ENCODE data around the gene SNX32.

SNX32 gene

GRCh38 chr11:65872586-65873317, 39.0 kb downstream of the SNX32 start, which contains the start of gene EFEMP2:
Gene EFEMP2 (minus strand): TSS chr11:65872800. CDS start chr11:65872354, 446 bp downstream.
- Histone ChIP-seq H3K27ac (ENCODE audit: low read depth, low read length) (no peak within 1 kb of the TSS), H3K9ac (ENCODE audit: low read depth, low read length) (no peak within 1 kb of the TSS), H3K4me1 (ENCODE audit: control insufficient read depth, insufficient read depth, low read length) (no peaks in the 10 kb centered on the region), H3K4me3 (ENCODE audit: low read depth, low read length) (peak within 1 kb of the TSS; percentile 67), H3K36me3 (ENCODE audit: control insufficient read depth, insufficient read depth, low read length) (no peaks in the 10 kb centered on the region), H3K27me3 (ENCODE audit: control insufficient read depth, insufficient read depth, low read length) (no peaks in the 10 kb centered on the region; the same call in 1 of the 2 replicates), H3K9me3 (ENCODE audit: control insufficient read depth, insufficient read depth, low read length) (no peaks in the 10 kb centered on the region)

GRCh38 chr11:65873318-65874156, 39.8 kb downstream of the SNX32 start:
- Histone ChIP-seq H3K9me3 (ENCODE audit: control insufficient read depth, insufficient read depth, low read length) (no peaks in the 10 kb centered on the region), H3K36me3 (ENCODE audit: control insufficient read depth, insufficient read depth, low read length) (no peaks in the 10 kb centered on the region), H3K27me3 (ENCODE audit: control insufficient read depth, insufficient read depth, low read length) (no peaks in the 10 kb centered on the region; the same call in 1 of the 2 replicates), H3K4me1 (ENCODE audit: control insufficient read depth, insufficient read depth, low read length) (no peaks in the 10 kb centered on the region), H3K9ac (ENCODE audit: low read depth, low read length) (no peak overlapping the region), H3K4me3 (ENCODE audit: low read depth, low read length) (peak overlapping the region; percentile 67), H3K27ac (ENCODE audit: low read depth, low read length) (no peak overlapping the region)

- Histone ChIP-seq H3K4me3 (ENCODE audit: low read depth, low read length) (no peak within 1 kb of the TSS), H3K27ac (ENCODE audit: low read depth, low read length) (no peak within 1 kb of the TSS), H3K27me3 (ENCODE audit: control insufficient read depth, insufficient read depth, low read length) (no peaks in the 10 kb centered on the region), H3K9me3 (ENCODE audit: control insufficient read depth, insufficient read depth, low read length) (no peaks in the 10 kb centered on the region), H3K4me1 (ENCODE audit: control insufficient read depth, insufficient read depth, low read length) (peaks cover 3% of the 10 kb centered on the region; the same call in 1 of the 2 replicates), H3K36me3 (ENCODE audit: control insufficient read depth, insufficient read depth, low read length) (peaks cover 26% of the 10 kb centered on the region), H3K9ac (ENCODE audit: low read depth, low read length) (no peak within 1 kb of the TSS)
These were observed 45.9 kb downstream of the SNX32 start, which contains the start of gene CTSW for GRCh38 chr11:65879617-65880016. Gene CTSW (plus strand): TSS chr11:65879837. CDS start chr11:65879855, 18 bp downstream.

DNA sequence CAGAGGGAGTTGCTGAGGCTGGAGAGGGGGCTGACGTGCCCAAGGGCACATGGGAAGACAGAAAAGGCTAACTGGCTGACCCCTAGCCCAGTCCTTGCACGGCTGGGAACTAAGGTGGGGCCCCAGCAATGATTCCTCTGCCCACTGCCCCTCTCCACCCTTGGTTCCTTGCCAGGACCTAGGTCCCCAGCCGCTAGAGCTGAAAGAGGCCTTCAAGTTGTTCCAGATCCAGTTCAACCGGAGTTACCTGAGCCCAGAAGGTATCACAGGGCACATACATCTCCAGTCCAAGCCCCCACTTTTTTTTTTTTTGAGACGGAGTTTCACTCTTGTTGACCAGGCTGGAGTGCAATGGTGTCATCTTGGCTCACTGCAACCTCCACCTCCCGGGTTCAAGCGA, 46.3 kb downstream of the SNX32 start:
- H3K9ac ChIP-seq (ENCODE audit: low read depth, low read length), result no peak overlapping the region
- H3K4me1 ChIP-seq (ENCODE audit: control insufficient read depth, insufficient read depth, low read length), result peaks cover 3% of the 10 kb centered on the region; the same call in 1 of the 2 replicates
- no peak overlapping the region for H3K4me3 ChIP-seq (ENCODE audit: low read depth, low read length)
- no peaks in the 10 kb centered on the region for H3K9me3 ChIP-seq (ENCODE audit: control insufficient read depth, insufficient read depth, low read length)
- peaks cover 29% of the 10 kb centered on the region for H3K36me3 ChIP-seq (ENCODE audit: control insufficient read depth, insufficient read depth, low read length)
- H3K27me3 ChIP-seq (ENCODE audit: control insufficient read depth, insufficient read depth, low read length), result no peaks in the 10 kb centered on the region
- H3K27ac ChIP-seq (ENCODE audit: low read depth, low read length), result no peak overlapping the region

GRCh38 chr11:65880844-65881421, 47.2 kb downstream of the SNX32 start:
- Histone ChIP-seq H3K27me3 (ENCODE audit: control insufficient read depth, insufficient read depth, low read length) (no peaks in the 10 kb centered on the region), H3K9me3 (ENCODE audit: control insufficient read depth, insufficient read depth, low read length) (no peaks in the 10 kb centered on the region), H3K27ac (ENCODE audit: low read depth, low read length) (no peak overlapping the region), H3K36me3 (ENCODE audit: control insufficient read depth, insufficient read depth, low read length) (peaks cover 39% of the 10 kb centered on the region), H3K4me3 (ENCODE audit: low read depth, low read length) (no peak overlapping the region), H3K4me1 (ENCODE audit: control insufficient read depth, insufficient read depth, low read length) (peaks cover 3% of the 10 kb centered on the region; the same call in 1 of the 2 replicates), H3K9ac (ENCODE audit: low read depth, low read length) (no peak overlapping the region)

- no peaks in the 10 kb centered on the region for H3K27me3 ChIP-seq (ENCODE audit: control insufficient read depth, insufficient read depth, low read length)
- H3K4me3 ChIP-seq (ENCODE audit: low read depth, low read length), result no peak overlapping the region
- H3K4me1 ChIP-seq (ENCODE audit: control insufficient read depth, insufficient read depth, low read length), result peaks cover 4% of the 10 kb centered on the region; the same call in 1 of the 2 replicates
- peaks cover 50% of the 10 kb centered on the region for H3K36me3 ChIP-seq (ENCODE audit: control insufficient read depth, insufficient read depth, low read length)
- H3K9me3 ChIP-seq (ENCODE audit: control insufficient read depth, insufficient read depth, low read length), result no peaks in the 10 kb centered on the region
- H3K27ac ChIP-seq (ENCODE audit: low read depth, low read length), result no peak overlapping the region
- H3K9ac ChIP-seq (ENCODE audit: low read depth, low read length), result no peak overlapping the region
These were observed 48.6 kb downstream of the SNX32 start for GRCh38 chr11:65882120-65883057.

- H3K4me3 ChIP-seq (ENCODE audit: low read depth, low read length), result no peak overlapping the region
- peaks cover 50% of the 10 kb centered on the region for H3K36me3 ChIP-seq (ENCODE audit: control insufficient read depth, insufficient read depth, low read length)
- H3K27ac ChIP-seq (ENCODE audit: low read depth, low read length), result no peak overlapping the region
- H3K9me3 ChIP-seq (ENCODE audit: control insufficient read depth, insufficient read depth, low read length), result no peaks in the 10 kb centered on the region
- H3K9ac ChIP-seq (ENCODE audit: low read depth, low read length), result no peak overlapping the region
- H3K4me1 ChIP-seq (ENCODE audit: control insufficient read depth, insufficient read depth, low read length), result peaks cover 6% of the 10 kb centered on the region; the same call in 1 of the 2 replicates
- no peaks in the 10 kb centered on the region for H3K27me3 ChIP-seq (ENCODE audit: control insufficient read depth, insufficient read depth, low read length)
These were observed 49.4 kb downstream of the SNX32 start for GRCh38 chr11:65883058-65883761.

DNA sequence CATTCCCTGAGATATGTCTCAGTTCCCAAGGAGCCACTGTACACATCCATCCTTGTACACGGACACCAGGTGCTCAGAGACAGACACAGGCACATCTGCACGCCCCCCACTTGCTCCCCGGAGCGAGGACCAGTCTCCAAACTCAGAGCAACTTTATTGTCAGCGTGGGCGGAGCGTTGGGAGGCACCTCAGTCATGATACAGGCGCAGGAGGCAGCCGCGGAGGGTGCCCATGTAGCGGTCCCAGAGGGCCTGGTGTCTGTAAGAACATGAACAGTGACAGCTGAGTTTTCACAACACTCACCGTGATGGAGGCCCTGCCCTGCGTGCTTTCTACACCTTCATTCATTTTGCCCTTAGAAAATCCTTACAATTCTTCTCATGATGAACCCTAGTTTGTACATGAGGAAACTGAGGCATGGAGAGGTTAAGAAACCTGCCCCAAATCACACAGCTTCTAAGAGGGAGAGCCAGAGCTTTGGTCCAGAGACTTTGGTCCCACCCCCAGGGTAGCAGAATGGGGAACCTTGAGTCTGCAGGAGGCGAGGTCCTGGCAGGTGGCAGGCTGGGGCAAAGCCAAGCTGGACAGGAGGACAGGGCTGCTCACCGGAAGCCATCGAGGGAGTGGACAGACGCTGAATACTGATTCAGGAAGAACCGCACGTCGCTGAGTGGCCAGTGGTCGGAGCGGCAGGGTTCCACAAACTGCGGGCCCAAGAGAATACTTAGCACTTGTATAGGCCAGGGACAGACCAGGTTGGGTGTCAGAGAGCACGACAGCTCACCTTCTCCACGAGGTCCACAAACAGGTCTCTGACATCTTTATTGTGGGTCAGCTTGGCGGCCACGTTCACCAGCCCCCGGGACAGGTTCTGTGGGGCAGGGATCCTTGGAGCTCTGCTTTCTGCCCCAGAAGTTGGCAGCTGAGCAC, 50.3 kb downstream of the SNX32 start:
- peaks cover 1% of the 10 kb centered on the region; the same call in 1 of the 2 replicates for H3K27me3 ChIP-seq (ENCODE audit: control insufficient read depth, insufficient read depth, low read length)
- no peak overlapping the region for H3K27ac ChIP-seq (ENCODE audit: low read depth, low read length)
- no peaks in the 10 kb centered on the region for H3K9me3 ChIP-seq (ENCODE audit: control insufficient read depth, insufficient read depth, low read length)
- H3K4me1 ChIP-seq (ENCODE audit: control insufficient read depth, insufficient read depth, low read length), result peaks cover 8% of the 10 kb centered on the region; the same call in 1 of the 2 replicates
- no peak overlapping the region for H3K4me3 ChIP-seq (ENCODE audit: low read depth, low read length)
- peaks cover 50% of the 10 kb centered on the region for H3K36me3 ChIP-seq (ENCODE audit: control insufficient read depth, insufficient read depth, low read length)
- no peak overlapping the region for H3K9ac ChIP-seq (ENCODE audit: low read depth, low read length)

GRCh38 chr11:65884716-65885092, 50.9 kb downstream of the SNX32 start:
- Histone ChIP-seq H3K36me3 (ENCODE audit: control insufficient read depth, insufficient read depth, low read length) (peaks cover 50% of the 10 kb centered on the region), H3K27ac (ENCODE audit: low read depth, low read length) (no peak overlapping the region), H3K9me3 (ENCODE audit: control insufficient read depth, insufficient read depth, low read length) (no peaks in the 10 kb centered on the region), H3K4me1 (ENCODE audit: control insufficient read depth, insufficient read depth, low read length) (peaks cover 13% of the 10 kb centered on the region), H3K9ac (ENCODE audit: low read depth, low read length) (no peak overlapping the region), H3K4me3 (ENCODE audit: low read depth, low read length) (no peak overlapping the region), H3K27me3 (ENCODE audit: control insufficient read depth, insufficient read depth, low read length) (peaks cover 8% of the 10 kb centered on the region)

Data from HUES48 (cell line).